Measurements from ENCODE around the gene LGR4.

Gene LGR4

GRCh38 chr11:27397624-27398399, 74.8 kb downstream of the LGR4 start:
- no peak for DNase-seq

DNA sequence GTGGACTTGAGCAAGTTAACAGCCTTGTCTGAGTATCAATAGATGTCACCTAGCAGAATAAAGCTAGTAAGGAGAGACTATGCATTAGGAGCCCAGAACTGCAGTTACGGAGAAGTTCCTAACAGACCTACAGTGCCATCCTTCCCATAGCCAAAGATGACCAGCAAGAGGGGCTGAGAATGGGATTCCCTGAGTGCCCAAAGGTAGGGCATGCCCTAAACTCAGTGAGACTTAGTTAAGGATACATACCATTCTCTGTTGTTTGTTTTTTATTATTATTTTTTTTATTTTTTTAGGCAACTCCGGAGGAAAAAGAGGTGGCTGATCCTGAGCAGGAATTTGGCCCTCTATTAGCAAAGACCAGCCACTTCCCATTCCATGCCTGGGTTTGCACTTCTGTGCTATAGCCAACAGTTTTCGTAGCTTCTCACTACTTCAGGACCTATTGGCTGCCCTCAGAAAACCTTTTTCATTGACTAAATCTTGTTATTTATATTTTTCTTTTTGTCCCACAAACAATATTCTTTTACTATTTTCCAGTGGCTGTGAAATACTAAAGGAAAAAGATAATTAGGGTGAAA, 76.2 kb downstream of the LGR4 start:
- DNase-seq = no peak

- DNase-seq = no peak
Measured at GRCh38 chr11:27395556-27396258, 76.9 kb downstream of the LGR4 start.

- DNase-seq = no peak
Measured at GRCh38 chr11:27394781-27395228, 77.8 kb downstream of the LGR4 start.

GRCh38 chr11:27392278-27393114, 80.1 kb downstream of the LGR4 start:
- no peak for DNase-seq

DNA sequence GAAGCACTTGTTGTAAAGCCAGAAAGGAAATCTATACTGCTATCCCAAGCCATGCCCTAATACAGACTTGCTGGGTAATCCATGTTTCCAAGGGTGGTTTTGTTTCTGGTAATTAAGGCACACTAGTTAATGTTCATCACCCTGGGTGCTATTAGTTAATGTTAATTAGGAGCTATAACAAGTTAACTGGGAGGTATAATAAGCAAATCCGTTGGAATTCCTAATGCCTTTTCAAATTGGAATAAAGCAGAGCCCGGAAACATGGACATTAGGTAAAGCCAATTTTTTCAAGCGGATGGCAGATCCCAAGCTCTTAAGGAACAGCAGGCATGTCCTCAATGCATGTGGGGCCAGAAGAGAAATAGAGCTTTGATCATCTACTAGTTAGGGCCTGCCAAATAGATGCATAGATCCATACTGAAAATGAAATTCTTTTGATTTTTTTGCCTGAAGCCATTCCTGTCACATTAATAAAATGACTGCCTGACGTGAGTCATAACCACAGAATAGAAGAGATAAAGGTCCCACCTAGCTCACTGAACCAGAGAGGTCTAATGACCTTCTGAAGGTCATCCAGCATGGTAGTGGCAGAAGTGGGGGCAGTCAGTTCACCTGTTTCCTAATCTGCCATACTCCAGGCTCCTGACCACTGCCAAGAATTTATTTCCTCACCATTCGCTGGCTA, 81.1 kb downstream of the LGR4 start:
- no peak for DNase-seq

- DNase-seq = no peak
Measured at GRCh38 chr11:27390318-27391295, 82.0 kb downstream of the LGR4 start.

- no peak for DNase-seq
Measured at GRCh38 chr11:27388869-27389268, 83.7 kb downstream of the LGR4 start.

- no peak for DNase-seq
Measured at GRCh38 chr11:27388001-27388400, 84.6 kb downstream of the LGR4 start.

- no peak for DNase-seq
Measured at GRCh38 chr11:27387362-27387761, 85.2 kb downstream of the LGR4 start.

GRCh38 chr11:27386181-27386845, 86.3 kb downstream of the LGR4 start:
- DNase-seq = no peak

- no peak for DNase-seq
Measured at GRCh38 chr11:27385245-27385644, 87.3 kb downstream of the LGR4 start.

GRCh38 chr11:27384227-27384626, 88.4 kb downstream of the LGR4 start:
- no peak for DNase-seq

GRCh38 chr11:27383645-27384044, 88.9 kb downstream of the LGR4 start:
- no peak for DNase-seq

GRCh38 chr11:27381238-27381666, 91.3 kb downstream of the LGR4 start:
- DNase-seq = no peak

- no peak for DNase-seq
Measured at GRCh38 chr11:27380771-27381170, 91.8 kb downstream of the LGR4 start.

- no peak for DNase-seq
Measured at GRCh38 chr11:27379449-27379848, 93.1 kb downstream of the LGR4 start.

- DNase-seq = no peak
Measured at GRCh38 chr11:27375370-27375769, 97.2 kb downstream of the LGR4 start.

- no peak for DNase-seq
Measured at GRCh38 chr11:27373856-27374602, 98.6 kb downstream of the LGR4 start.

- no peak for DNase-seq
Measured at GRCh38 chr11:27373392-27373791, 99.2 kb downstream of the LGR4 start.
